ENCODE data around the gene CASP14. TPM values are rescaled to one million over a fixed set of nuclear protein-coding genes. Genes with fewer than 3 reads are reported as not detected.
"Not testable (repeated sequence)": the region's sequence is repeated elsewhere in the genome, so short reads cannot be mapped to it uniquely, and the experiment has no call there.

Gene CASP14
- total RNA-seq, 1 donor = not detected

GRCh38 chr19:15062036-15062435 lies 12.8 kb downstream of the CASP14 start:
- no peak overlapping the region for H3K4me3 ChIP-seq (ENCODE audit: low read depth, low read length)
- no peak for TF ChIP-seq CTCF (IDR thresholded peaks at IDR 0.05; ENCODE audit: insufficient read depth, low read depth, low read length)
- DNase-seq (ENCODE audit: low read depth) = no peak

- H3K4me3 ChIP-seq (ENCODE audit: low read depth, low read length); DNase-seq (ENCODE audit: low read depth): not testable (repeated sequence)
Observed at GRCh38 chr19:15070386-15070785, 21.1 kb downstream of the CASP14 start.

GRCh38 chr19:15072930-15073647 lies 23.8 kb downstream of the CASP14 start:
- no peak for DNase-seq (ENCODE audit: low read depth)
- no peak overlapping the region for H3K4me3 ChIP-seq (ENCODE audit: low read depth, low read length)
- no peak for TF ChIP-seq CTCF (IDR thresholded peaks at IDR 0.05; ENCODE audit: insufficient read depth, low read depth, low read length)

GRCh38 chr19:15074371-15074770 lies 25.1 kb downstream of the CASP14 start:
- no peak for TF ChIP-seq CTCF (IDR thresholded peaks at IDR 0.05; ENCODE audit: insufficient read depth, low read depth, low read length)
- DNase-seq (ENCODE audit: low read depth) = no peak
- no peak overlapping the region for H3K4me3 ChIP-seq (ENCODE audit: low read depth, low read length)

- no peak overlapping the region for H3K4me3 ChIP-seq (ENCODE audit: low read depth, low read length)
- no peak for DNase-seq (ENCODE audit: low read depth)
- TF ChIP-seq CTCF (IDR thresholded peaks at IDR 0.05; ENCODE audit: insufficient read depth, low read depth, low read length) = no peak
Observed at GRCh38 chr19:15075806-15076205, 26.5 kb downstream of the CASP14 start.

GRCh38 chr19:15080002-15080401 lies 30.7 kb downstream of the CASP14 start:
- not testable (repeated sequence) for H3K4me3 ChIP-seq (ENCODE audit: low read depth, low read length); DNase-seq (ENCODE audit: low read depth)

- no peak within 1 kb of the TSS for H3K4me3 ChIP-seq (ENCODE audit: low read depth, low read length)
- no peak for TF ChIP-seq CTCF (IDR thresholded peaks at IDR 0.05; ENCODE audit: insufficient read depth, low read depth, low read length)
- DNase-seq (ENCODE audit: low read depth) = no peak
Observed at GRCh38 chr19:15081911-15082310, 32.6 kb downstream of the CASP14 start, which contains the start of gene OR1I1. OR1I1 (plus strand) TSS chr19:15082211; CDS start chr19:15087066, 4,855 bp downstream.

GRCh38 chr19:15087182-15087581 lies 37.9 kb downstream of the CASP14 start:
- DNase-seq (ENCODE audit: low read depth) = no peak
- no peak for TF ChIP-seq CTCF (IDR thresholded peaks at IDR 0.05; ENCODE audit: insufficient read depth, low read depth, low read length)

More at GRCh38 chr19:15087182-15087581, 37.9 kb downstream of the CASP14 start:
- no peak overlapping the region for H3K4me3 ChIP-seq (ENCODE audit: low read depth, low read length)

Measured in fibroblast of villous mesenchyme (primary cell).